Activated CD4-positive, alpha-beta T cell treated with anti-CD3 and anti-CD28 coated beads for 36 hours (primary cell): Measurements from ENCODE around the gene DCLK1. TPM values are rescaled to one million over a fixed set of nuclear protein-coding genes. Genes with fewer than 3 reads are reported as not detected.

ENCODE experiments used
- ATAC-seq: fragments of 200-7000 bp; cut with Tn5 transposase; one replicate; pipeline ENCODE4 v1.10.0; 2021; ENCODE audit warnings: mild to moderate bottlenecking, moderate library complexity
- CTCF ChIA-PET: fragments of 350-600 bp; sonication (Branson Sonifier 250); formaldehyde crosslinking; loops from one replicate; lab custom pipeline; 2021; ENCODE audit warnings: antibody characterized with exemption; lab: Charles Lee
- POLR2A ChIA-PET: fragments of 350-600 bp; sonication (Branson Sonifier 250); formaldehyde crosslinking; loops from one replicate; lab custom pipeline; 2021; ENCODE audit warnings: antibody characterized with exemption, inconsistent platforms; lab: Charles Lee
- DNase-seq: peaks from one replicate; pipeline ENCODE4 v3.0.0-alpha.2; 2020
- H3K27ac Mint-ChIP-seq: one replicate; pipeline ENCODE4 v1.8.0; 2021; ENCODE audit warnings: mixed read lengths
- H3K27me3 Mint-ChIP-seq: one replicate; pipeline ENCODE4 v1.8.0; 2021; ENCODE audit warnings: mixed read lengths
- H3K36me3 Mint-ChIP-seq: one replicate; pipeline ENCODE4 v1.8.0; 2021; ENCODE audit warnings: low read depth, mixed read lengths
- H3K4me1 Mint-ChIP-seq: one replicate; pipeline ENCODE4 v1.8.0; 2021; ENCODE audit warnings: mixed read lengths
- H3K4me3 Mint-ChIP-seq: one replicate; pipeline ENCODE4 v1.8.0; 2021; ENCODE audit warnings: mild to moderate bottlenecking, moderate library complexity, mixed read lengths
- H3K9me3 Mint-ChIP-seq: one replicate; pipeline ENCODE4 v1.8.0; 2021; ENCODE audit warnings: low read depth, mixed read lengths
- intact Hi-C, 2 experiments: fragments of 100-400 bp; cut with DNase I in 1 of 2; cut with micrococcal nuclease in 1 of 2; formaldehyde crosslinking; loops; one replicate each; pipeline versions ENCODE4 v1.14.2 to v1.15.1; 2022 to 2024; cut with DNase I, micrococcal nuclease
- total RNA-seq, 2 experiments: library from RNA; stranded (reverse); gene quantifications; one replicate each; pipeline ENCODE4 v1.2.3, GENCODE V29; 2021

DCLK1 gene
- total RNA-seq, 2 experiments from 2014 or later = not detected

DNA sequence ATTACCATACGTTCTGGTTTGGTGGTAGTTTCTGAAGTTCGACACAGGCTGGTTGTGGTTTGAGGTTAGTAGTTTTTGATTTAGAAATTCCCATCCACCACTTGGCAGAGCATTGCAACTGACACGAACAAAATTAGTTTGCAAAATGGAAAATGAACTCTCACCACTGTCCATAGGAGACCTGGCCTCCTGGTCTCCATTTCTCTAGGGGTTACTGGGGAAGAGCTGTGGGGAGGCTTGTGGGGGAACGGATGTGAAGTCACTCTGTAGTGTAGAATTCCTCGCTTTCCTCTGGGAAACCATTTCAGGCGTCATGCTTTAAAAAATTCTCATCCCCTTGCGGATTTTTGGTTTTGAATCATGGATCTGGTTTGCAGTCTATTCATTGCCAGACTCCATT, 333.2 kb downstream of the DCLK1 start:
- no peaks in the 10 kb centered on the region for H3K36me3 Mint-ChIP-seq
- ATAC-seq = no peak
- H3K9me3 Mint-ChIP-seq = no peaks in the 10 kb centered on the region
- no peaks in the 10 kb centered on the region for H3K4me1 Mint-ChIP-seq
- no peaks in the 10 kb centered on the region for H3K27me3 Mint-ChIP-seq
- intact Hi-C loops = no loop called here
- CTCF ChIA-PET = no interaction called here
- H3K4me3 Mint-ChIP-seq = no peak overlapping the region
- DNase-seq = no peak
- H3K27ac Mint-ChIP-seq = no peak overlapping the region
- POLR2A ChIA-PET = no interaction called here

DNA sequence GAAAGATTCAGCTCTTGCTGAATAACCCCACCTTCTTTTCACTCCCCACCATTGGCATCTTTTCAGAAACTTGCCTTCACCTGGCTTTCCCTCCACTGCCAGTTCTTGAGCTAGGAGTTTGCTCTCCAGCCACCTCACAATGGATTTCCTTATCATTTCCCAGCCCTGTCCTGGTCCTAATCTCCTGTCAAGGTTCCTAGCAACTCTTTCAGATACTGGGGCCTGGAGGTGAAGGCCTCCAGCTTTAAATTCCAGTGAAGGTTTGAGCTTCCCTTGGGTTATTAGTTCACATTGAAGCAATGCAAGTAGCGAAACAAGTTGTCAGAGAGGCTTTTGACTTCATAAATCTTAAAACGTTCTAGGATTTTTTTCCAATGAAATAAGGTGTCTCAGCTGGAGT, 333.9 kb downstream of the DCLK1 start:
- H3K4me3 Mint-ChIP-seq = no peak overlapping the region
- no peaks in the 10 kb centered on the region for H3K27me3 Mint-ChIP-seq
- no peaks in the 10 kb centered on the region for H3K36me3 Mint-ChIP-seq
- no peaks in the 10 kb centered on the region for H3K9me3 Mint-ChIP-seq
- H3K4me1 Mint-ChIP-seq = no peaks in the 10 kb centered on the region
- no peak overlapping the region for H3K27ac Mint-ChIP-seq
- POLR2A ChIA-PET = no interaction called here
- no peak for ATAC-seq
- CTCF ChIA-PET = interaction anchor here (1.1 kb wide), 1 partner anchor 9 kb away, joined by 4 read pairs; no protein-coding TSS in a partner anchor
- intact Hi-C loops = no loop called here
- no peak for DNase-seq

- Mint-ChIP-seq H3K27ac (no peak overlapping the region), H3K36me3 (no peaks in the 10 kb centered on the region), H3K9me3 (no peaks in the 10 kb centered on the region), H3K4me3 (no peak overlapping the region), H3K4me1 (no peaks in the 10 kb centered on the region), H3K27me3 (no peaks in the 10 kb centered on the region)
- ChIA-PET CTCF (interaction anchor here (1.1 kb wide), 1 partner anchor 8 kb away, joined by 4 read pairs; no protein-coding TSS in a partner anchor), POLR2A (no interaction called here)
- ATAC-seq (no peak), DNase-seq (no peak)
- intact Hi-C loops = no loop called here
These were observed 334.6 kb downstream of the DCLK1 start for GRCh38 chr13:35796623-35797022.

DNA sequence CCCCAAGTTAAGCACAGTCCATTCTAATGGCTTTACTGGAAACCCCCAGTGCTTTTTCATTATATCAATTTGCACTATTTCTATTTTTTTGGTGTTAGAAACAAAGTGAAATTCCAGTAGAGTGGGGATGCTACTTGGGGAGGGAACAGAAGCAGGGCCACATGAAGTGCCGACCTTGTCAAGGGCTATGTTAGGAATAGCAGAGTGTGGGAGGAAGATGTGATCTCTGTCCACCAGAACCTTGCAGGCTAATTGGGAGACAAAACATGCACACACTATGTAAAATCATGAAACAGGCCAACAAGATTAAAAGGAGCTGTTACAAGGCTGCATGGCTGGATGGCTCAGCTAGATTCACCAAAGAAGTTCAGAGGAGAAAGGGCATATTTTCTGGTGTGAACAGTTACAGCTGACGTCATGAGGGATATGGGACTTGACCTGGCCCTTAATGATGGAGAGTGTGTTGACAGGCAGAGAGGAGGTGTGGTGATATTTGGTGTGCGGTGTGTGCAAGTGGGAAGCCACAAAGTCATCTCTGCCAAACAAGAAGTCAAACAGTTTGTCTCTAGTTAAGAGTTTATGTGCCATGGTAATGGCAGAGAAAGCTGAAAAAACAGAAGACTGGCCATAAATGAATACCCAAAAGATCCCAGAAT, 336.3 kb downstream of the DCLK1 start:
- DNase-seq (no peak), ATAC-seq (no peak)
- Mint-ChIP-seq H3K4me1 (no peaks in the 10 kb centered on the region), H3K27me3 (no peaks in the 10 kb centered on the region), H3K36me3 (no peaks in the 10 kb centered on the region), H3K27ac (no peak overlapping the region), H3K9me3 (no peaks in the 10 kb centered on the region), H3K4me3 (no peak overlapping the region)
- intact Hi-C loops = no loop called here
- POLR2A ChIA-PET = no interaction called here
- CTCF ChIA-PET = interaction anchor here (1.1 kb wide), 1 partner anchor 17 kb away, joined by 4 read pairs; no protein-coding TSS in a partner anchor

DNA sequence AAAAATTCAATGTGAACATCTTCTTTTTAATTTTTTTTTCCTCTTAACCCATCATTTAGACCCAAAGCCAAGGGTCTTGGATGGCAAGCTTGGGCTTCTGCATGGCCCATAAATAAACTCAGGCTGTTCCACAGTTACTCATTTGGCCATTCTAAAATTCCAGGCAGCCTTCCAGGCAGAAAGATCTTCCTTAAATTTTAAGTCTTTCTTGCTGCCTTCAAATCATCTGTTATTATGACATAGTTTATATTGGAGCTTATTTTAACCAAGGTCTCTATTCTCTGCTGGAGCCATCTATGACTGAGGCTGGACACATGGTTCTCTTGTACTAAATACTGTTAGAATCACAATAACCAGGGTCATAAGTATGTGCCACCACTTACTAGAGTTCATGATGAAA, 337.4 kb downstream of the DCLK1 start:
- ChIA-PET CTCF (no interaction called here), POLR2A (no interaction called here)
- Mint-ChIP-seq H3K27me3 (no peaks in the 10 kb centered on the region), H3K36me3 (no peaks in the 10 kb centered on the region), H3K4me1 (no peaks in the 10 kb centered on the region), H3K27ac (no peak overlapping the region), H3K9me3 (no peaks in the 10 kb centered on the region), H3K4me3 (no peak overlapping the region)
- ATAC-seq (no peak), DNase-seq (no peak)
- intact Hi-C loops = no loop called here

DNA sequence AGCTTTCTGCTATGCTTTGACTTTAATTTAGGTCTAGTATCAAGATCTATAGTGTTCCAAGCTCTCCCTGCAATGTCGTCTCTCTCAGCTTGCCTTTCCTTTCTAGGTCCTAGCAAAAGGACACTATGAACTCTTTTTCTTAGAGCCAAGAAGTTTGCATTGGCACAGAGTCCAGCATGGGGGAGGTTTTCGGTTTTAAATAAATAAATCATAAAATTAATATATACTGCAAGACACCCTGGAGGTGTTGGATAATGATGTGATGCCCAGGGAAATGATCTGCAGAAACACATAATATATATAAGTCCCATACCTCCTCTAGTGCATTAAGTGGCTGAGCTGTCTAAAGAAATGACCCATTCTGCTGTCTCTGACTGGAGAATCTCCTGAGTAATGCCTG, 338.3 kb downstream of the DCLK1 start:
- Mint-ChIP-seq H3K27ac (no peak overlapping the region), H3K27me3 (no peaks in the 10 kb centered on the region), H3K4me3 (no peak overlapping the region), H3K4me1 (no peaks in the 10 kb centered on the region), H3K9me3 (no peaks in the 10 kb centered on the region), H3K36me3 (no peaks in the 10 kb centered on the region)
- ChIA-PET POLR2A (no interaction called here), CTCF (no interaction called here)
- intact Hi-C loops = no loop called here
- DNase-seq = no peak
- ATAC-seq = no peak

DNA sequence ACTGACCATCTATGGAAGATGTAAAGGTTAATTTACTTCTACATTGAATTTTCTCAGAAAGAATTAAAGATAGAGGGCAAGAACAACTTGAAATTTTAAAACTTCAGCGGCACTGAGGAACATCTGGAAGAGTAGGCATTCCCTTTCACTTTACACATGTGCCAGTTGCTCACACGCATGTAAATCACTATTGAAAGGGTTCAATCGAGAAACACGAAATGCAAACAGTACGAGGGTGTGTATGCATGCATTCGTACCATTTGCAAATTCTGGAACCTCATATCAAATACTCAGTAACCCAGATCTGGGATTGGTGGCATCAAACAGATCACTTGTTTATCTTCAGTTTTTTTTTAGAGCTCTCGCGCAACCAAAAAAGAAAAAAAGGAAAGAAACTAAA, 339.2 kb downstream of the DCLK1 start:
- ChIA-PET CTCF (no interaction called here), POLR2A (no interaction called here)
- H3K4me3 Mint-ChIP-seq = no peak overlapping the region
- no peak overlapping the region for H3K27ac Mint-ChIP-seq
- no peaks in the 10 kb centered on the region for H3K36me3 Mint-ChIP-seq
- intact Hi-C loops = no loop called here
- H3K27me3 Mint-ChIP-seq = no peaks in the 10 kb centered on the region
- DNase-seq (no peak), ATAC-seq (no peak)
- no peaks in the 10 kb centered on the region for H3K9me3 Mint-ChIP-seq
- no peaks in the 10 kb centered on the region for H3K4me1 Mint-ChIP-seq

DNA sequence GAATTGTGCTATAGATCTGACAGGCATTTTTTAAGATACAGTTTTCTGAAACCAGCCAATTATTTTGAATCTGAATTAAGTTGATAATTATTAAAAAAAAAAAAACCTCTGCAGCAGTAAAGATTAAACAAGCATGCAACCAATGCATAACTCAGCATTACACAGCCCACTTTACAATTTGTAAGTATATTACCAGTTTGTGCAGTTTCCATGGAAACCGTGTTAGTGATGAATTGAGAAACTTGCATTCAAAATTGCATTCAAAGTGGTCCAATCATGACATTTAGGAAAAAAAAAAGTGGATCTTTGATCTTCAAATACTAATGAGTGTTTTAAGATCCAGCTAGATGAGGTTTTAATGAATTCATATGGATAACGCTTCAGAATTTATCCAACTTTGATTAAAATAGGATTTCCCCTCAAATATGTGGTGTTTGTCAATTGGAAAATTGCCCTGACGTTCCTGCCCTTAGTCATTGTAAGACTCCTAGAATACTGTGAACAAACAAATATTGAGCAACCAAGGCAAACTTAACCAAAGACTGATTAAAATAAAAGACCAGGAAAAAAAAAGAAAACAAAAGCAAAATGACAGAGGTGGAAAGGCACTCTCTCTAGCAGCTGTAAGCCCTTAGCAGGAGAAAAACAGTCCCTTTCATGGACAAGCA, 339.9 kb downstream of the DCLK1 start:
- DNase-seq = no peak
- H3K27me3 Mint-ChIP-seq = no peaks in the 10 kb centered on the region
- H3K27ac Mint-ChIP-seq = no peak overlapping the region
- ChIA-PET CTCF (no interaction called here), POLR2A (no interaction called here)
- ATAC-seq = no peak
- H3K4me1 Mint-ChIP-seq = no peaks in the 10 kb centered on the region
- H3K36me3 Mint-ChIP-seq = no peaks in the 10 kb centered on the region
- intact Hi-C loops = no loop called here
- no peaks in the 10 kb centered on the region for H3K9me3 Mint-ChIP-seq
- no peak overlapping the region for H3K4me3 Mint-ChIP-seq

DNA sequence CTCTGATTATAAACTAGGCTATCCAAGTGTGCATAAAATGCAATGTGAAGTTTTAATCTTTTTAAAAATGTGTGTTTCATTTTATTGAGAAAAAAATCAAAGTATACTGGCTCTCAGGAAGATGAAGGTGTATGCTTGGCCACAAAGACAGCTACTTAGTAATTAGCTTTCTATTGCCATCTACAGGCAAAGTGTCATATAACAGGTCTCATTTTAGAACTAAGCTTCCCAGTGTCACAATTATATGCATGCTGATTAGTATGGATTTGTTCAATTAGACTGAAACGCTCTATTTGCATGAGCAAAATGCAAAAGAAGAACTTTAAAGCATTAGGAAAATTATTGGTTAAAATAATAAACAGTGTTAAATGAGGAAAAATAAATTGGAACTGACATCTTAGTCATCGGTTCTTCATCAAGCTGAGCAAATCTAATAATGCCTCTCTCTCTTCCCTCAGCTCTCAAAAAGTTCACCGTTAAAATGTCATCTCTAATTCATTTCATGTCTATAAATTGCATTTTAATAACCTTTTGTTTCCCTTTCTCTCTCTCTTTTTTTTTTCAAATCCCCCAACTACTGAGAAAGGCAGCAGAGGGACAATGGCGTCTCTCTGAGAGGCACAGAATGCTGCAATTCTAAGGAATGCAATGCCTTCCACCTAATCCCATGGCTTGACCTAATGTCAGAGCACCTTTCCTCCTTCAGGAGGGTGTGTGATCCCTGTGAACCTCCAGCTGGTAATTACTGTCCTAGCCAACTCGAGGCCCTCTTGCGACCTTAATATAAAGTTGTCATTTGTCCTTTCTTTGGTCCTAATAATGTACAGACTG, 341.6 kb downstream of the DCLK1 start:
- H3K27ac Mint-ChIP-seq = no peak overlapping the region
- H3K27me3 Mint-ChIP-seq = no peaks in the 10 kb centered on the region
- no peak for ATAC-seq
- H3K9me3 Mint-ChIP-seq = no peaks in the 10 kb centered on the region
- intact Hi-C loops = no loop called here
- DNase-seq = no peak
- ChIA-PET CTCF (interaction anchor here (0.6 to 1.6 kb wide), 5 partner anchors 8 to 96 kb away, joined by 3 to 7 read pairs (median 4); no protein-coding TSS in a partner anchor), POLR2A (no interaction called here)
- no peaks in the 10 kb centered on the region for H3K36me3 Mint-ChIP-seq
- no peak overlapping the region for H3K4me3 Mint-ChIP-seq
- H3K4me1 Mint-ChIP-seq = no peaks in the 10 kb centered on the region

- no peak overlapping the region for H3K4me3 Mint-ChIP-seq
- no peak overlapping the region for H3K27ac Mint-ChIP-seq
- H3K4me1 Mint-ChIP-seq = no peaks in the 10 kb centered on the region
- H3K36me3 Mint-ChIP-seq = no peaks in the 10 kb centered on the region
- ATAC-seq (no peak), DNase-seq (no peak)
- ChIA-PET CTCF (interaction anchor here (1.2 to 1.6 kb wide), 2 partner anchors 9 to 78 kb away, joined by 3 to 4 read pairs; no protein-coding TSS in a partner anchor), POLR2A (no interaction called here)
- no peaks in the 10 kb centered on the region for H3K27me3 Mint-ChIP-seq
- intact Hi-C loops = no loop called here
- no peaks in the 10 kb centered on the region for H3K9me3 Mint-ChIP-seq
These were observed 343.2 kb downstream of the DCLK1 start for GRCh38 chr13:35787937-35788336.

- H3K9me3 Mint-ChIP-seq = no peaks in the 10 kb centered on the region
- H3K36me3 Mint-ChIP-seq = no peaks in the 10 kb centered on the region
- ATAC-seq (no peak), DNase-seq (no peak)
- POLR2A ChIA-PET = no interaction called here
- H3K27me3 Mint-ChIP-seq = peaks cover 2% of the 10 kb centered on the region
- intact Hi-C loops = no loop called here
- CTCF ChIA-PET = no interaction called here
- no peak overlapping the region for H3K27ac Mint-ChIP-seq
- no peak overlapping the region for H3K4me3 Mint-ChIP-seq
- no peaks in the 10 kb centered on the region for H3K4me1 Mint-ChIP-seq
These were observed 345.4 kb downstream of the DCLK1 start for GRCh38 chr13:35785576-35786303.
